Endodermal cell (in vitro differentiated cells): Measurements from ENCODE around the gene DOCK7. TPM values are rescaled to one million over a fixed set of nuclear protein-coding genes. Genes with fewer than 3 reads are reported as not detected.
"Not testable (repeated sequence)": the region's sequence is repeated elsewhere in the genome, so short reads cannot be mapped to it uniquely, and the experiment has no call there.

Source experiments
- DNase-seq: peaks from one replicate; pipeline ENCODE4 v3.0.0-alpha.2; 2017
- H3K27ac ChIP-seq: 2 replicates; pipeline ENCODE4 v1.5.1; 2013; ENCODE audit warnings: mild to moderate bottlenecking, low read depth, low read length, moderate library complexity
- H3K27me3 ChIP-seq: 2 replicates; pipeline ENCODE4 v1.6.1; 2013; ENCODE audit warnings: mild to moderate bottlenecking, low read length, moderate library complexity; ENCODE audit not compliant: insufficient read depth, control insufficient read depth, poor library complexity, severe bottlenecking
- H3K36me3 ChIP-seq: 2 replicates; pipeline ENCODE4 v1.7.0; 2013; ENCODE audit warnings: mild to moderate bottlenecking, low read length, moderate library complexity; ENCODE audit not compliant: control insufficient read depth, insufficient read depth
- H3K4me1 ChIP-seq: one replicate; pipeline ENCODE4 v1.7.0; 2013; ENCODE audit warnings: low read length; ENCODE audit not compliant: control insufficient read depth, insufficient read depth
- H3K4me3 ChIP-seq: 2 replicates; pipeline ENCODE4 v1.5.1; 2013; ENCODE audit warnings: mild to moderate bottlenecking, low read length, moderate library complexity
- H3K9ac ChIP-seq: 2 replicates; pipeline ENCODE4 v1.6.1; 2013; ENCODE audit warnings: mild to moderate bottlenecking, low read length, moderate library complexity; ENCODE audit not compliant: poor library complexity, severe bottlenecking; ENCODE audit errors: extremely low read depth
- H3K9me3 ChIP-seq: 2 replicates; pipeline ENCODE4 v1.6.1; 2013; ENCODE audit warnings: mild to moderate bottlenecking, low read length, moderate library complexity; ENCODE audit not compliant: control insufficient read depth
- H3K27ac Mint-ChIP-seq: 2 replicates; pipeline ENCODE4 v1.8.0; 2020; ENCODE audit warnings: mixed read lengths
- H3K27me3 Mint-ChIP-seq: 2 replicates; pipeline ENCODE4 v1.8.0; 2021; ENCODE audit warnings: mild to moderate bottlenecking, mixed read lengths; ENCODE audit not compliant: insufficient read depth
- H3K36me3 Mint-ChIP-seq: 2 replicates; pipeline ENCODE4 v1.8.0; 2020; ENCODE audit warnings: low read depth, mixed read lengths
- H3K4me1 Mint-ChIP-seq: 2 replicates; pipeline ENCODE4 v1.8.0; 2020; ENCODE audit warnings: mixed read lengths
- H3K4me3 Mint-ChIP-seq: 2 replicates; pipeline ENCODE4 v1.8.0; 2020; ENCODE audit warnings: mild to moderate bottlenecking, moderate library complexity, mixed read lengths
- H3K9me3 Mint-ChIP-seq: 2 replicates; pipeline ENCODE4 v1.8.0; 2020; ENCODE audit warnings: mild to moderate bottlenecking, mixed read lengths
- CTCF ChIP-seq: fragments of 200-600 bp; sonication (generic); conservative IDR thresholded peaks from 2 replicates; pipeline ENCODE4 v1.5.0; 2021; ENCODE audit warnings: antibody characterized with exemption, mild to moderate bottlenecking
- WGBS, 2 experiments: methylation state at CpG; one replicate each; pipeline versions ENCODE4 v1.1.5 to v1.1.7; 2013; ENCODE audit warnings: missing lambda C conversion rate in 2 of 2, mixed read lengths in 1 of 2; ENCODE audit not compliant: insufficient coverage in 1 of 2, insufficient read length in 1 of 2; 5-methylcytosine and 5-hydroxymethylcytosine counted together
- total RNA-seq, 2 donors: library from RNA; stranded (reverse); fragmentation: NEBNext Ultra II Directional in 1 of 2; extraction: Animal tissue kit (Norgen Biotek cat#: 25700) in 1 of 2; gene quantifications; 2 replicates in 1 of 2; 3 replicates in 1 of 2; pipeline ENCODE4 v1.2.1, GENCODE V29; 2021

DOCK7 gene
- total RNA-seq, 2 donors from 2014 or later = 66.8 to 72.8 TPM

- no peak for DNase-seq
- TF ChIP-seq CTCF = no peak
- H3K4me1 Mint-ChIP-seq = peaks cover 7% of the 10 kb centered on the region
- no peak overlapping the region for H3K27ac Mint-ChIP-seq
- 98 to 100% methylated on average over 1 to 2 of the region's 2 CpGs for WGBS, 2 experiments
- peaks cover 17% of the 10 kb centered on the region for H3K36me3 Mint-ChIP-seq
- H3K9me3 ChIP-seq = peaks cover 16% of the 10 kb centered on the region
- no peaks in the 10 kb centered on the region for H3K36me3 ChIP-seq
- no peak overlapping the region for H3K4me3 Mint-ChIP-seq
- H3K4me3 ChIP-seq = no peak overlapping the region
- no peaks in the 10 kb centered on the region for H3K27me3 ChIP-seq
- no peaks in the 10 kb centered on the region for H3K4me1 ChIP-seq
- peaks cover 35% of the 10 kb centered on the region for H3K9me3 Mint-ChIP-seq
- no peak overlapping the region for H3K9ac ChIP-seq
- H3K27me3 Mint-ChIP-seq = no peaks in the 10 kb centered on the region
- H3K27ac ChIP-seq = no peak overlapping the region
Measured at GRCh38 chr1:62707744-62708120, 19.5 kb upstream of the DOCK7 start.

GRCh38 chr1:62706985-62707743 lies 19.0 kb upstream of the DOCK7 start:
- TF ChIP-seq CTCF = no peak
- Histone ChIP-seq H3K27ac (no peak overlapping the region), H3K9me3 (peaks cover 16% of the 10 kb centered on the region), H3K27me3 (no peaks in the 10 kb centered on the region), H3K36me3 (no peaks in the 10 kb centered on the region), H3K4me3 (no peak overlapping the region), H3K4me1 (no peaks in the 10 kb centered on the region), H3K9ac (no peak overlapping the region)
- peaks cover 35% of the 10 kb centered on the region for H3K9me3 Mint-ChIP-seq
- 81 to 84% methylated on average over 6 to 7 of the region's 7 CpGs for WGBS, 2 experiments
- no peak overlapping the region for H3K27ac Mint-ChIP-seq
- H3K27me3 Mint-ChIP-seq = no peaks in the 10 kb centered on the region
- DNase-seq = no peak
- peaks cover 7% of the 10 kb centered on the region for H3K4me1 Mint-ChIP-seq
- H3K36me3 Mint-ChIP-seq = peaks cover 17% of the 10 kb centered on the region
- H3K4me3 Mint-ChIP-seq = no peak overlapping the region

- not testable (repeated sequence) for H3K27me3 Mint-ChIP-seq, H3K4me1 Mint-ChIP-seq, H3K27me3 ChIP-seq, H3K27ac ChIP-seq, H3K4me1 ChIP-seq, H3K36me3 ChIP-seq, H3K9ac ChIP-seq, H3K4me3 ChIP-seq, H3K9me3 ChIP-seq, H3K27ac Mint-ChIP-seq, H3K4me3 Mint-ChIP-seq, DNase-seq
- 82 to 93% methylated on average over 2 to 5 of the region's 5 CpGs for WGBS, 2 experiments
- H3K9me3 Mint-ChIP-seq = peaks cover 10% of the 10 kb centered on the region
- H3K36me3 Mint-ChIP-seq = peaks cover 27% of the 10 kb centered on the region
Measured at GRCh38 chr1:62698161-62698560, 10.0 kb upstream of the DOCK7 start.

GRCh38 chr1:62694479-62694878 lies 6.3 kb upstream of the DOCK7 start:
- not testable (repeated sequence) for H3K9me3 Mint-ChIP-seq, H3K27me3 Mint-ChIP-seq, H3K4me1 ChIP-seq, H3K27ac ChIP-seq, H3K9ac ChIP-seq, H3K4me3 Mint-ChIP-seq, H3K4me3 ChIP-seq, H3K27ac Mint-ChIP-seq, DNase-seq, H3K27me3 ChIP-seq
- H3K36me3 ChIP-seq = peaks cover 11% of the 10 kb centered on the region
- Mint-ChIP-seq H3K4me1 (peaks cover 17% of the 10 kb centered on the region), H3K36me3 (peaks cover 39% of the 10 kb centered on the region)
- H3K9me3 ChIP-seq = peaks cover 15% of the 10 kb centered on the region
- WGBS, 2 experiments = 92 to 96% methylated on average over 4 to 7 of the region's 7 CpGs
